Measurements from ENCODE around the gene TNFRSF1B. TPM values are rescaled to one million over a fixed set of nuclear protein-coding genes. Genes with fewer than 3 reads are reported as not detected.

TNFRSF1B gene
- total and polyA plus RNA-seq, 9 of the 15 experiments (the other 6 are each of a cell fraction or from before 2014, with no cell fraction given), result 8.8 to 91.3 (median 36.0) TPM

- TF ChIP-seq NFXL1 (CRISPR knock-in tag; IDR thresholded peaks at IDR 0.05), result 0 out of 2 replicates have a peak, but pooled peaks have one; percentile 51
- peak; percentile 88 for TF ChIP-seq XRCC5 (IDR thresholded peaks at IDR 0.05; ENCODE audit: low read depth, low read length)
- no peak for TF ChIP-seq ZNF318 (IDR thresholded peaks at IDR 0.05; ENCODE audit: borderline replicate concordance in 1 of 2, low read depth in 1 of 2)
- TF ChIP-seq ZNF766 (CRISPR knock-in tag; conservative IDR thresholded peaks at IDR 0.05), result no peak
- no peak for TF ChIP-seq CBX8 (IDR thresholded peaks at IDR 0.05; ENCODE audit: borderline replicate concordance, extremely low read depth, low read depth, low read length, poor library complexity, severe bottlenecking)
- TF ChIP-seq ZBTB11 (CRISPR knock-in tag; IDR thresholded peaks at IDR 0.05), result no peak
- peak in 1 of 2 experiments; percentile 54 for TF ChIP-seq AFF1 (IDR thresholded peaks at IDR 0.05; ENCODE audit: low read depth in 1 of 2, partially characterized antibody in 2 of 2)
- 0 out of 2 replicates have a peak, but pooled peaks have one; percentile 39 for TF ChIP-seq PYGO2 (tag; IDR thresholded peaks at IDR 0.05)
Measured at GRCh38 chr1:12208764-12209494, 42.1 kb downstream of the TNFRSF1B start (continued).
